ENCODE results near the gene GEN1.

GEN1 gene

GRCh38 chr2:17792515-17792914 lies 38.6 kb downstream of the GEN1 start:
- no peak overlapping the region for H3K4me3 ChIP-seq (ENCODE audit: low read depth, low read length)
- no peak for TF ChIP-seq CTCF (IDR thresholded peaks at IDR 0.05; ENCODE audit: low read depth, low read length, missing control alignments)
- no peak for DNase-seq (ENCODE audit: low read depth)

DNA sequence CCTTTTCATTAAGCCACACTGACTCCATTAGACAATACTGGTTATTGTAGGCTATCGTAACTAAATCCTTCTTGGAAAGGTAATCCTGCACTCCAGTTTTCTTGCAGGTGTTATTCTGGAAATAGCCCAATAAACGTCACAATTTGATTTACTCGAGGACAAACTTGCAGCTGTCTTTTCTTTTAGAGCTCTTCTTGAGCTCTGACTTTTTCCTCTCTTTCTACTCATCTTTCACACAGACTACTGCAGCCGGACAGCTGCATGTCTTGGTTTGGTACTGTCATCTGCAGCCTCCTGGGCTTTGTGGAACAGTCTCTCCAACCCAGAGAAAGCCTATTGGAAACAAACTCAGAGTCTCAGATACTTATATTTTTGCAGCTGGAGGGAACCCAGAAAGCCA lies 39.4 kb downstream of the GEN1 start:
- no peak for DNase-seq (ENCODE audit: low read depth)
- TF ChIP-seq CTCF (IDR thresholded peaks at IDR 0.05; ENCODE audit: low read depth, low read length, missing control alignments) = no peak
- no peak overlapping the region for H3K4me3 ChIP-seq (ENCODE audit: low read depth, low read length)

DNA sequence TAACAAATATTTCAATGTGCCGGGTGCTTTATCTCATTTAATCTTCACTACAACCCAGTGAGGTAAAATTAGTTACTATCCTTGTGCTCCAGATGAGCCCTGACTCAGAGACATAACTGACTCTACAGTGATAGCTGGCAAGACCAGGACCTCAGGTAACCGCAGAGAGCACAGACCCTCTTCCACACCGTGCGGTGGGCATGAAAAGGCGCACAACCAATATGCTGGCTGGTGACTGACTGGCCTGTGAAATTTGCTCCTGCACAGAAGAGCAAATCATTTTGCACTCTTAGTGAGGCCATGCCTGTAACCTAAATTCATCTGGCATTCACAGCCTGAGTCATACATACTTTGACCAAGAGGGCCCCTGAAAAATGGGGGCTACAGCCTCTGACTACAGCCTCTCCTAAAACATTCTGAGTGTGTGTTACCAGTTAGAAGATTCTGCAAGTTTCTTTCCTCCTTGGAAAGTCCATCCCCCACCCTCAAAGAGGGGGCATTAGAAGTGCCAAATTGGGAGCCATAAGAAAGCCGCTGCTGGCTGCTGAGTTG lies 39.9 kb downstream of the GEN1 start:
- no peak for TF ChIP-seq CTCF (IDR thresholded peaks at IDR 0.05; ENCODE audit: low read depth, low read length, missing control alignments)
- no peak for DNase-seq (ENCODE audit: low read depth)
- H3K4me3 ChIP-seq (ENCODE audit: low read depth, low read length) = no peak overlapping the region

DNA sequence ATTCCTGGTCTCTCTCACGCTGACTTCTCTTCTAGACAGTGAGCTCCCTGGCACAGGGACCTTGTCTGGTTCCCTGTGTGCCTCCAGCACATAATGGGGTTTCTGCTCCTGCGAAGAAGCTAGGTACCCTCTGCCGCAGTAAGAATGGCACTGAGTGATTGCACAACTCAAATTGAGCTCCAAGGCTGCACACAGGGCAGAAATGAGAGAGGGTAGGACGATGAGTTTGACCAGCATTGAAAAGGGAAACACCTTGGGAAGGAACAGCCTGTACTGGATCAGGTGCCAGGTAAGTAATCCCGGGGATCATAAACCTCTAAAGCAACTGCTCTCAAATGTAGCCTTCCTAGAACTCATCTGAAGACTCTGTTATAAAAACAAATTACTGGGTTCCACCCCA lies 41.4 kb downstream of the GEN1 start:
- no peak for TF ChIP-seq CTCF (IDR thresholded peaks at IDR 0.05; ENCODE audit: low read depth, low read length, missing control alignments)
- DNase-seq (ENCODE audit: low read depth) = no peak
- no peak overlapping the region for H3K4me3 ChIP-seq (ENCODE audit: low read depth, low read length)

DNA sequence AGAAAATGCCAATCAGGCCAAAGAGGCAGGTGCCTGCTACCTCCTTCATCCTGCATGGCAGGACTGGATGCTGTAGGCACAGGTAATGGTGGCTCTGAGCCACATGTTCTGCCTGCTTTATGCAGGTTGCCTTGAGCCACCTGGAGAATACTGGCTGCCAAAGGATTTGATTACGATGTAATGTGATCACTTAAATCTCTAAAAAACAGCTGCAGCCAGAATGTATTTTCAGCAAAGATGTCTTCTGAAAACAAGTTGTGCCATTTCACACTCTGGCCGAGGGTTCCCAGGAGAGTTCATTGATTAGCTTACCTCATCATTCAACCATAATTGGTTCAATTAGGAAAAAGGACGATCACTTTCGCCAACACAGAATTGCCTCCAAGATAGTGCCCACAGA lies 44.4 kb downstream of the GEN1 start:
- no peak for TF ChIP-seq CTCF (IDR thresholded peaks at IDR 0.05; ENCODE audit: low read depth, low read length, missing control alignments)
- no peak overlapping the region for H3K4me3 ChIP-seq (ENCODE audit: low read depth, low read length)
- DNase-seq (ENCODE audit: low read depth) = no peak

DNA sequence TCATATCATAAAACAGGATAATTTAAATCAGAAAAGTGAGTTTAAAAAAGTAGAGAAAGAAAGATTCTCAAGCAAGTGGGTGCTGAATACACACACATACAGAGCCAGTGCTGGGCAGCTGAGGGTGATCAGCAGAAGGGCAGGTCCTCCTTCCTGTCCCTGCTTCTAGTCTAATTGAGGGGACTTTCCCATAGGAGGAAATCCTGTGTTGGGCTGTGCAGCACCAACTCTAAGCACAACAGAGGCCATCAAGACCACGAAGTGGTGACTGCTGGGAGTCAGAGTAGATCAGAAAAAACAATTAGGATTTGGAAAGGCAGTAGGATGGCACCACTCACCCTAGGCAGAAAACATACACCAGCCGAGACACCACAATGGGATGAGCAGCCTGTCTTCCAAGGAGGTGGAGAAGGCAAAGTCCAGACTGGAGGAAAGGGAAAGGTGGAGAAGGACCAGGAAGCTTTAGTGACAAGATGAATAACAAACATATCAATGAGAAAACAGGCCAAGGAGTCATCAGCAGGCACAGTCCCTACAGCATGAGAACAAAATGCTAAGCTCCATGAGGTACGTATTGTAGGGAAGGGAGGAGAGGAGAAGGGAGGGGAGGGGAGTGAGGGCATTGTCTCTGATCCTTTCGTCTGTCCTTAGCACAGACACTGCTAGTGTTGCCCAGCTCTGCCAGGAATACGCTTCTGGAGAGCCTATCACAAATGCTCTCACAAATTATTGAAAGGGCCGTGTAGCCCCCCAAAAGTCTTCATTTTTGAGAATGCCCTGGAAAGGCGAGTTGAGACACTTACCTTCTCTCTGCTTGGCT lies 45.6 kb downstream of the GEN1 start:
- TF ChIP-seq CTCF (IDR thresholded peaks at IDR 0.05; ENCODE audit: low read depth, low read length, missing control alignments) = no peak
- DNase-seq (ENCODE audit: low read depth) = no peak
- H3K4me3 ChIP-seq (ENCODE audit: low read depth, low read length) = no peak overlapping the region

- H3K4me3 ChIP-seq (ENCODE audit: low read depth, low read length) = no peak overlapping the region
- DNase-seq (ENCODE audit: low read depth) = no peak
- no peak for TF ChIP-seq CTCF (IDR thresholded peaks at IDR 0.05; ENCODE audit: low read depth, low read length, missing control alignments)
Measured at GRCh38 chr2:17800219-17800618, 46.3 kb downstream of the GEN1 start.

Data from GM12864 (cell line).